CD4-positive, CD25-positive, alpha-beta regulatory T cell (primary cell): ENCODE measurements around the gene FARP1. TPM values are rescaled to one million over a fixed set of nuclear protein-coding genes. Genes with fewer than 3 reads are reported as not detected.

ENCODE experiments used
- ATAC-seq, 2 donors: fragments of 150-1000 bp; cut with Tn5 transposase; one replicate each; pipeline ENCODE4 v1.10.0; 2021; ENCODE audit warnings: low read depth in 2 of 2, moderate number of reproducible peaks in 2 of 2, moderate library complexity in 1 of 2
- DNase-seq, 3 donors: peaks; one replicate each; pipeline versions ENCODE4 v3.0.0 to v3.0.0-alpha.2; 2012 to 2022; ENCODE audit warnings: mixed read lengths in 1 of 3
- H3K27ac ChIP-seq: one replicate; pipeline ENCODE4 v1.7.0; 2013; ENCODE audit warnings: mild to moderate bottlenecking, low read length; ENCODE audit not compliant: insufficient read depth, poor library complexity, severe bottlenecking
- H3K27me3 ChIP-seq: one replicate; pipeline ENCODE4 v1.7.0; 2013; ENCODE audit warnings: low read length; ENCODE audit not compliant: control insufficient read depth, insufficient read depth
- H3K36me3 ChIP-seq: one replicate; pipeline ENCODE4 v1.7.0; 2013; ENCODE audit warnings: mild to moderate bottlenecking, low read length, moderate library complexity; ENCODE audit not compliant: control insufficient read depth, insufficient read depth
- H3K4me1 ChIP-seq: 2 replicates; pipeline ENCODE4 v1.7.0; 2013; ENCODE audit warnings: mild to moderate bottlenecking, low read length; ENCODE audit not compliant: insufficient read depth, control insufficient read depth, poor library complexity, severe bottlenecking
- H3K4me3 ChIP-seq: one replicate; pipeline ENCODE4 v1.7.0; 2013; ENCODE audit warnings: low read depth, mild to moderate bottlenecking, low read length, moderate library complexity
- H3K9me3 ChIP-seq, 2 experiments: 1 replicate in 1 of 2; 2 replicates in 1 of 2; pipeline ENCODE4 v1.7.0; 2013; ENCODE audit warnings: low read length in 2 of 2, mild to moderate bottlenecking in 1 of 2, moderate library complexity in 1 of 2; ENCODE audit not compliant: control insufficient read depth in 2 of 2
- H3K27ac Mint-ChIP-seq, 3 donors: one replicate each; pipeline ENCODE4 v1.8.0; 2020 to 2022; ENCODE audit warnings: mild to moderate bottlenecking in 3 of 3, mixed read lengths in 3 of 3, moderate library complexity in 2 of 3
- H3K27me3 Mint-ChIP-seq: one replicate; pipeline ENCODE4 v1.8.0; 2022; ENCODE audit warnings: mild to moderate bottlenecking, mixed read lengths
- H3K36me3 Mint-ChIP-seq: one replicate; pipeline ENCODE4 v1.8.0; 2020; ENCODE audit warnings: mixed read lengths
- H3K4me1 Mint-ChIP-seq, 4 donors: one replicate each; pipeline ENCODE4 v1.8.0; 2020 to 2022; ENCODE audit warnings: mixed read lengths in 4 of 4, mild to moderate bottlenecking in 1 of 4
- H3K4me3 Mint-ChIP-seq, 4 donors: one replicate each; pipeline ENCODE4 v1.8.0; 2020 to 2022; ENCODE audit warnings: mild to moderate bottlenecking in 4 of 4, mixed read lengths in 4 of 4, moderate library complexity in 3 of 4
- H3K9me3 Mint-ChIP-seq, 7 donors: one replicate each; pipeline ENCODE4 v1.8.0; 2020 to 2022; ENCODE audit warnings: mixed read lengths in 7 of 7, mild to moderate bottlenecking in 3 of 7, moderate library complexity in 2 of 7
- polyA plus RNA-seq, 4 donors: library from polyadenylated mRNA; unstranded; fragments of 300-500 nt; fragmentation: Illumina TruSeq; gene quantifications; one replicate each; pipeline ENCODE4 v1.2.3, GENCODE V29; 2021
- total RNA-seq: library from RNA; stranded (reverse); gene quantifications from one replicate; pipeline ENCODE4 v1.2.3, GENCODE V29; 2022

Gene FARP1
- total and polyA plus RNA-seq, 5 donors from 2014 or later = 0.25 to 0.79 (median 0.46) TPM

DNA sequence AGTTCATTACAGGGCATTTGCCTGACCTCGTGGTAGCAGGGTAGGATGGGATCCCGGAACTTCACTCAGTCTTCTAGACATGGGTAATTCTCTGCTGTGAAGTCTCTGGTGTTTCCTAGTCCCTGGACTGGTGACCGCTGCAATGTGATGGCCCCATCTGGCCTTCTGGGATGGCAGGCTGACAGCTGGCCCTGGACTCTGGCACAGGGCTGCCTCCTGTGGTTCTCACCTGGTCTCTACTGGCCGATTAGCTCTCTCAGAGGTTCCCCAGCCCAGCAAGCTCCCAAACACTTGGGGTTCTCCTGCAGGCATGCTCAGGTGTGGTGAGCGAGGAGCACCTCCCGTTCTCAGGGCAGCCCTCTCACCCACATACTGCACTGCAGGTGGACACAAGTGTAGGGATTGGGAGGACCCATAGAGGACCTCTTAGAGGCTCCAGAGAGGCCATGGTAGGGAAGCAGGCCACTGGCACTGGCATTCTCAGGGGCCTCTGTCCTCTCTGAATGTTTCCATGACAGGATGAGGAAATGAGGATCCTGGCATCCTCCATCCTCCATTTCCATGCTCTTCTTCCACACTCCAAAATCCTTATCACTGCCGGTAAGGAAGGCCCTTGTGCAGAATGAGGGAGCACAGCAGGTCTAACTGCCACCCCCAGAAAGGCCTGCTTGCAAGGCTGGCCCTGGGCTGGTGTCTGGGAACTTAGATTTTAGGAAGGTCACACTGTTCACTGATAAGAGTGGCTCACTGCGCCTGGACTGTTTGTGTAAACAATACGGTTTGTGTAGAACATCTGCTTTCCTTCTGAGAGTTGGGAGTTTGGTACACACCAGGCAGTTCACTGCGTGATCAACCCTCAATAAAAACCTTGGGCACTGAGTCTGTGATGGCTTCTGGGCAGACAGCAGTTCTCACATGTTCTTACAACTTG, 31.5 kb upstream of the FARP1 start:
- Mint-ChIP-seq H3K27ac (no peak overlapping the region), H3K36me3 (no peaks in the 10 kb centered on the region), H3K9me3 (peaks cover 0 to 2% (median 0%) of the 10 kb centered on the region in 7 donors), H3K4me1 (no peaks in the 10 kb centered on the region), H3K27me3 (peaks cover 8% of the 10 kb centered on the region), H3K4me3 (no peak overlapping the region)
- no peak overlapping the region for H3K4me3 ChIP-seq
- no peaks in the 10 kb centered on the region for H3K27me3 ChIP-seq
- DNase-seq (no peak), ATAC-seq (no peak)
- H3K27ac ChIP-seq = no peak overlapping the region
- H3K9me3 ChIP-seq = no peaks in the 10 kb centered on the region
- H3K36me3 ChIP-seq = no peaks in the 10 kb centered on the region
- no peaks in the 10 kb centered on the region for H3K4me1 ChIP-seq

DNA sequence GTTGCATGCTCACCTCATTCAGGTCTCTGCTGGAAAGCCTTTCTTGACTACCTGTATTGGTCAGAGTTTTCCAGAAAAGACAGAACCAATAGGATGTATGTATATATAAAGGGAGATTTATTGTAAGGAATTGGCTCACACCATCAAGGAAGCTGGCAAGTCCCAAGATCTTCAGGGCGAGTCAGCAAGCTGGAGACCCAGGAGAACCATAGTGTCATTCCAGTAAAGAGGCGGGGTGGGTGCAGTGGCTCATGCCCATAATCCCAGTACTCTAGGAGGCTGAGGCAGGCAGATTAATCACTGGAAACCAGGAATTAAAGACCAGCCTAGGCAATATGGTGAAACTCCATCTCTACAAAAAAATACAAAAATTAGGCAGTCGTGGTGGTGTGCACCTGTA, 30.4 kb upstream of the FARP1 start:
- Mint-ChIP-seq H3K36me3 (no peaks in the 10 kb centered on the region), H3K27ac (no peak overlapping the region), H3K4me1 (no peaks in the 10 kb centered on the region), H3K27me3 (peaks cover 8% of the 10 kb centered on the region), H3K9me3 (peaks cover 0 to 2% (median 0%) of the 10 kb centered on the region in 7 donors), H3K4me3 (no peak overlapping the region)
- no peak overlapping the region for H3K4me3 ChIP-seq
- no peaks in the 10 kb centered on the region for H3K4me1 ChIP-seq
- DNase-seq (no peak), ATAC-seq (no peak)
- no peaks in the 10 kb centered on the region for H3K27me3 ChIP-seq
- no peaks in the 10 kb centered on the region for H3K9me3 ChIP-seq
- no peaks in the 10 kb centered on the region for H3K36me3 ChIP-seq
- no peak overlapping the region for H3K27ac ChIP-seq

- H3K9me3 Mint-ChIP-seq = peaks cover 0 to 3% (median 2%) of the 10 kb centered on the region in 7 donors
- Histone ChIP-seq H3K4me1 (no peaks in the 10 kb centered on the region), H3K36me3 (no peaks in the 10 kb centered on the region), H3K4me3 (no peak overlapping the region), H3K27ac (no peak overlapping the region), H3K27me3 (no peaks in the 10 kb centered on the region), H3K9me3 (no peaks in the 10 kb centered on the region)
- H3K4me3 Mint-ChIP-seq = no peak overlapping the region
- H3K27me3 Mint-ChIP-seq = peaks cover 4% of the 10 kb centered on the region
- H3K27ac Mint-ChIP-seq = no peak overlapping the region
- no peaks in the 10 kb centered on the region for H3K36me3 Mint-ChIP-seq
- H3K4me1 Mint-ChIP-seq = no peaks in the 10 kb centered on the region
- DNase-seq (no peak), ATAC-seq (no peak)
Observed at GRCh38 chr13:98118865-98119264, 24.0 kb upstream of the FARP1 start.

DNA sequence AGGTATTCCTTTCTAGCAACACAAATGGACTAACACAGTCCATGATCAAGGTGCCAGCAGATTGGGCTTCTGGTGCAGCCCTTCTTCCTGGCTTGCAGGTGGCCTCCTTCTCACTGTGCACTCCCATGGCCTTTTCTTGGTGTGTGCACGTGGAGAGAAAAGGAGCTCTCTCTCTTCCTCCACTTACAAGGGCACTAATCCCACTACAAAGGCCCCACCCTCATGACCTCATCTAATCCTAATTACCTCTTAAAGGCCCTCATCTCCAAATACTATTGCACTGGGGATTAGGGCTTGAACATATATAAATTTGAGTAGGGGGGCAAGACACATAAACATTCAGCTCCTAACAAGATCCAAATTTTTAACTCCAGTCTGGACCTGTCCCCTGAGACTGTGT, 19.7 kb upstream of the FARP1 start:
- no peaks in the 10 kb centered on the region for H3K36me3 Mint-ChIP-seq
- H3K9me3 Mint-ChIP-seq = peaks cover 0 to 13% (median 4%) of the 10 kb centered on the region in 7 donors
- H3K27ac Mint-ChIP-seq = no peak overlapping the region
- no peaks in the 10 kb centered on the region for H3K4me1 Mint-ChIP-seq
- no peaks in the 10 kb centered on the region for H3K4me1 ChIP-seq
- no peak for ATAC-seq
- no peak overlapping the region for H3K4me3 ChIP-seq
- DNase-seq = no peak
- no peak overlapping the region for H3K27ac ChIP-seq
- H3K27me3 ChIP-seq = no peaks in the 10 kb centered on the region
- no peaks in the 10 kb centered on the region for H3K36me3 ChIP-seq
- H3K27me3 Mint-ChIP-seq = no peaks in the 10 kb centered on the region
- H3K4me3 Mint-ChIP-seq = no peak overlapping the region
- no peaks in the 10 kb centered on the region for H3K9me3 ChIP-seq

GRCh38 chr13:98129059-98129746, 13.7 kb upstream of the FARP1 start:
- Histone ChIP-seq H3K4me3 (no peak overlapping the region), H3K4me1 (no peaks in the 10 kb centered on the region), H3K9me3 (no peaks in the 10 kb centered on the region), H3K27ac (no peak overlapping the region), H3K27me3 (no peaks in the 10 kb centered on the region), H3K36me3 (no peaks in the 10 kb centered on the region)
- no peak overlapping the region for H3K4me3 Mint-ChIP-seq
- H3K36me3 Mint-ChIP-seq = no peaks in the 10 kb centered on the region
- H3K27me3 Mint-ChIP-seq = peaks cover 25% of the 10 kb centered on the region
- H3K27ac Mint-ChIP-seq = no peak overlapping the region
- DNase-seq = no peak
- ATAC-seq = no peak
- H3K9me3 Mint-ChIP-seq = peaks cover 0 to 7% (median 7%) of the 10 kb centered on the region in 7 donors
- H3K4me1 Mint-ChIP-seq = no peaks in the 10 kb centered on the region

DNA sequence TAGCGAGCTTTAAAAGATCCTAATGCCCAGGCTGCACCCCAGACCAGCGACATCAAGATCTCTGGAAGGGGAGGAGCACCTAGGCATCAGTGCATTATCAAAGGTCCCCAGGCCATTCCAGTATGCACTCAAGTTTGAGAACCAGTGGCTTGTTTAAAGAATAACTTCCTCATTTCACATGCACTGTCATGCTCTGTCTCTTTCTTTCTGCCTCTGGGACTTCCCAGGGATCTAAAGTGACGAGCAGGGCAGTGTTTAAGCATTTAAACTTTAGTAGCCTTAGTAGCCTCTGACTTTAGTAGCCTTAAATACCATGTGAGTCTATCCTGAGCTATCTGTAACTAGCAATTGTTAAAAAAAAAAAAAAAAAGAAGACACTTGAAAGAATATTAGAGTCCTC, 8.9 kb upstream of the FARP1 start:
- Mint-ChIP-seq H3K9me3 (peaks cover 0 to 3% (median 2%) of the 10 kb centered on the region in 7 donors), H3K27ac (no peak overlapping the region), H3K36me3 (no peaks in the 10 kb centered on the region), H3K4me3 (no peak overlapping the region), H3K4me1 (no peaks in the 10 kb centered on the region), H3K27me3 (peaks cover 38% of the 10 kb centered on the region)
- DNase-seq (no peak), ATAC-seq (no peak)
- no peak overlapping the region for H3K4me3 ChIP-seq
- no peaks in the 10 kb centered on the region for H3K9me3 ChIP-seq
- H3K4me1 ChIP-seq = no peaks in the 10 kb centered on the region
- no peak overlapping the region for H3K27ac ChIP-seq
- H3K36me3 ChIP-seq = no peaks in the 10 kb centered on the region
- peaks cover 3% of the 10 kb centered on the region for H3K27me3 ChIP-seq

- H3K4me1 Mint-ChIP-seq = no peaks in the 10 kb centered on the region
- peaks cover 0 to 3% (median 0%) of the 10 kb centered on the region in 7 donors for H3K9me3 Mint-ChIP-seq
- H3K27ac Mint-ChIP-seq = no peak overlapping the region
- H3K36me3 Mint-ChIP-seq = no peaks in the 10 kb centered on the region
- DNase-seq (no peak), ATAC-seq (no peak)
- Histone ChIP-seq H3K9me3 (no peaks in the 10 kb centered on the region), H3K4me1 (no peaks in the 10 kb centered on the region), H3K36me3 (no peaks in the 10 kb centered on the region), H3K4me3 (no peak overlapping the region), H3K27ac (no peak overlapping the region), H3K27me3 (peaks cover 6% of the 10 kb centered on the region)
- no peak overlapping the region for H3K4me3 Mint-ChIP-seq
- H3K27me3 Mint-ChIP-seq = peaks cover 47% of the 10 kb centered on the region
Observed at GRCh38 chr13:98134901-98135300, 8.0 kb upstream of the FARP1 start.
